ENCODE measurements around the gene PARP14. TPM values are rescaled to one million over a fixed set of nuclear protein-coding genes. Genes with fewer than 3 reads are reported as not detected.

Gene PARP14
- total RNA-seq, 1 experiment from 2014 or later: 33.3 TPM

DNA sequence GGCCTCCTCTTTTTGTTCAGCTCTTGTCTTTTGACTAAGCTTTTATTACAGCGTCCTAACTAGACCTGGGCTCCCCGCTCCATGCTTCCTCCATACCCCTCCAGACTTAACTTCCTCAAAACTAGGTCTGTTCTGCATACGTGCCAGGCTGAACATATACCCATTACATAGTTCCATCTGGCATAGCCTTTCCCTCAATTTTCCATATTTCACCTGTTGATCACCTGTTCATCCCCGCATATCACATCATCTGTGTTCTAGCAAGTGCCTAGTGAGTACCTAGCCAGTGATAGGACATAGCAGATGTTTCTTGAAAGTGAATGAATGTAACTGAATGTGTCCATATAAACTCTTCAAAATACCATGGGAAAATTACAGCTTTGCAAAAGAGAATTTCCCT lies 36.0 kb downstream of the PARP14 start:
- DNase-seq: no peak
- TF ChIP-seq EZH2 (IDR thresholded peaks at IDR 0.05; ENCODE audit: low read depth): no peak
- TF ChIP-seq, protein P1, sequence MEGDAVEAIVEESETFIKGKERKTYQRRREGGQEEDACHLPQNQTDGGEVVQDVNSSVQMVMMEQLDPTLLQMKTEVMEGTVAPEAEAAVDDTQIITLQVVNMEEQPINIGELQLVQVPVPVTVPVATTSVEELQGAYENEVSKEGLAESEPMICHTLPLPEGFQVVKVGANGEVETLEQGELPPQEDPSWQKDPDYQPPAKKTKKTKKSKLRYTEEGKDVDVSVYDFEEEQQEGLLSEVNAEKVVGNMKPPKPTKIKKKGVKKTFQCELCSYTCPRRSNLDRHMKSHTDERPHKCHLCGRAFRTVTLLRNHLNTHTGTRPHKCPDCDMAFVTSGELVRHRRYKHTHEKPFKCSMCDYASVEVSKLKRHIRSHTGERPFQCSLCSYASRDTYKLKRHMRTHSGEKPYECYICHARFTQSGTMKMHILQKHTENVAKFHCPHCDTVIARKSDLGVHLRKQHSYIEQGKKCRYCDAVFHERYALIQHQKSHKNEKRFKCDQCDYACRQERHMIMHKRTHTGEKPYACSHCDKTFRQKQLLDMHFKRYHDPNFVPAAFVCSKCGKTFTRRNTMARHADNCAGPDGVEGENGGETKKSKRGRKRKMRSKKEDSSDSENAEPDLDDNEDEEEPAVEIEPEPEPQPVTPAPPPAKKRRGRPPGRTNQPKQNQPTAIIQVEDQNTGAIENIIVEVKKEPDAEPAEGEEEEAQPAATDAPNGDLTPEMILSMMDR (conservative IDR thresholded peaks at IDR 0.05): no peak
- Histone ChIP-seq H3K36me3 (ENCODE audit: low read depth) (0 out of 2 replicates have a peak, but pooled peaks cover 9% of the 10 kb centered on the region), H3K4me3 (no peak overlapping the region), H3K27me3 (ENCODE audit: insufficient read depth, low read depth) (no peaks in the 10 kb centered on the region), H3K9me2 (ENCODE audit: insufficient read depth) (no peaks in the 10 kb centered on the region; the same call in 1 of the 2 replicates), H3K27ac (no peak overlapping the region), H3K4me1 (replicated peaks; ENCODE audit: insufficient read depth) (no peaks in the 10 kb centered on the region), H3K9me3 (ENCODE audit: insufficient read depth, low read depth) (no peaks in the 10 kb centered on the region), H3F3A (ENCODE audit: insufficient read depth, low read depth) (no peaks in the 10 kb centered on the region), H2AFZ (no peak overlapping the region), H3K4me2 (no peak overlapping the region), H3K79me2 (ENCODE audit: low read depth) (no peaks in the 10 kb centered on the region), H4K20me1 (ENCODE audit: insufficient read depth) (no peaks in the 10 kb centered on the region)
- no TSS peak for BruUV-seq (replicated peaks)
- intact Hi-C loops (cut with micrococcal nuclease; ENCODE audit: unreplicated experiment): no loop called here
- ChIA-PET CTCF (no interaction called here), POLR2A (ENCODE audit: unreplicated experiment) (no interaction called here)

DNA sequence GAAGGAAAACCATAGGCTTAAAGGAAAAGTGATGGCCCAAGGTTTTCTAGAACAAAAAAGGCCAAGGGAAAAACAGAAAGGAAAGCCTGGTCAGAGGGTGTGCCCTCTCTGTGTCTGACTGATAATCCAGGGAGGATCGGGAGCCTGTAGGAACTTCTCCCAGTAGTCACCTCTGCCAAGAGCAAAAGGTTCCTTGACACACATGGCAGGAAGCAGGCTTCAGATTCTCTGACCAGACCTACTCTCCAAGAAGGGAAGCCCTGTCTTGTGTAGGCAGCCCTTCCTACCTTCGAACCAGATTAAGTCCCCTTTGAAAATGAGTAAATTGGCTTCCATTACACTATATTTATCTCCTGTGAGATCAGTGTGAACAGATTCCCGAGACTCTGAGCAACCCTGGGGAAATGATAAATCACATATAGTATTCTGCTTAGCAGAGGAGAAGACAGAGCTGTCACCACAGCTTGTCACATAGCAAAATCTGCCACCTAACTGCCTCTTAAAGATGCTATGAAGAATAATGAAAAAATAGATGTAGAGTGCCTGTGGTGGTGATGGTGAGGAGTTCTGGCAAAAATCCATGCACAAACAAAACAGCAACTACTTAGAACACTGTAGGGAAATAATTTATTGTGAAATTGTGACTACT lies 38.8 kb downstream of the PARP14 start:
- H3K36me3 ChIP-seq (ENCODE audit: low read depth): no peaks in the 10 kb centered on the region

DNA sequence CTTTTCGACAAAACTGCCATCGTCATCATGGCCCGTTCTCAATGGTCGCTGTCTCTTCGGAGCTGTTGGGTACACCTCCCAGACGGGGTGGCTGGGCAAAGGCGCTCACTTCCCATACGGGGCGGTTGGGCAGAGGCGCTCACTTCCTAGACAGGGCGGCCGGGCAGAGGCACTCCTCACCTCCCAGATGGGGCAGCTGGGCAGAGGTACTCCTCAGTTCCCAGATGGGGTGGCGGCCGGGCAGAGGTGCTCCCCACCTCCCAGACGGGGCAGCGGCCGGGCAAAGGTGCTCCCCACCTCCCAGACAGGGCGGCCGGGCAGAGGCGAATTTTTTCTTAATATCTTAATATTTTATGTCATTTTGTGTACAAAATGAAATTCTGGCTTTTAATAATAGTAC lies 44.5 kb downstream of the PARP14 start:
- H3K27me3 ChIP-seq (ENCODE audit: insufficient read depth, low read depth): no peaks in the 10 kb centered on the region
- no peaks in the 10 kb centered on the region for H4K20me1 ChIP-seq (ENCODE audit: insufficient read depth)
- no peaks in the 10 kb centered on the region for H3K79me2 ChIP-seq (ENCODE audit: low read depth)
- TF ChIP-seq, protein P1 (conservative IDR thresholded peaks at IDR 0.05): no peak
- no peak for TF ChIP-seq EZH2 (IDR thresholded peaks at IDR 0.05; ENCODE audit: low read depth)
- no peak overlapping the region for H3K27ac ChIP-seq
- no peak overlapping the region for H3K4me2 ChIP-seq
- no peaks in the 10 kb centered on the region for H3K9me2 ChIP-seq (ENCODE audit: insufficient read depth)
- H3K4me3 ChIP-seq: no peak overlapping the region
- intact Hi-C loops (cut with micrococcal nuclease; ENCODE audit: unreplicated experiment): no loop called here
- H3K4me1 ChIP-seq (replicated peaks; ENCODE audit: insufficient read depth): no peaks in the 10 kb centered on the region
- POLR2A ChIA-PET (ENCODE audit: unreplicated experiment): no interaction called here
- no peak overlapping the region for H2AFZ ChIP-seq
- H3F3A ChIP-seq (ENCODE audit: insufficient read depth, low read depth): no peaks in the 10 kb centered on the region
- CTCF ChIA-PET: no interaction called here
- H3K36me3 ChIP-seq (ENCODE audit: low read depth): no peaks in the 10 kb centered on the region
- H3K9me3 ChIP-seq (ENCODE audit: insufficient read depth, low read depth): no peaks in the 10 kb centered on the region
- no TSS peak for BruUV-seq (replicated peaks)
- DNase-seq: no peak

More for the DNA sequence above, 38.8 kb downstream of the PARP14 start:
- Histone ChIP-seq H3K4me1 (replicated peaks; ENCODE audit: insufficient read depth) (no peaks in the 10 kb centered on the region), H4K20me1 (ENCODE audit: insufficient read depth) (no peaks in the 10 kb centered on the region), H3K9me3 (ENCODE audit: insufficient read depth, low read depth) (no peaks in the 10 kb centered on the region), H3F3A (ENCODE audit: insufficient read depth, low read depth) (no peaks in the 10 kb centered on the region), H3K79me2 (ENCODE audit: low read depth) (no peaks in the 10 kb centered on the region), H3K27me3 (ENCODE audit: insufficient read depth, low read depth) (no peaks in the 10 kb centered on the region), H3K4me3 (no peak overlapping the region), H3K4me2 (no peak overlapping the region), H3K27ac (no peak overlapping the region), H3K9me2 (ENCODE audit: insufficient read depth) (no peaks in the 10 kb centered on the region), H2AFZ (no peak overlapping the region)
- intact Hi-C loops (cut with micrococcal nuclease; ENCODE audit: unreplicated experiment): no loop called here
- ChIA-PET CTCF (no interaction called here), POLR2A (ENCODE audit: unreplicated experiment) (interaction anchor here (0.5 kb wide), 1 partner anchor 65 kb away, joined by 3 read pairs; no protein-coding TSS in a partner anchor)
- TF ChIP-seq, protein P1 (conservative IDR thresholded peaks at IDR 0.05): no peak
- no peak for TF ChIP-seq EZH2 (IDR thresholded peaks at IDR 0.05; ENCODE audit: low read depth)
- no TSS peak for BruUV-seq (replicated peaks)
- no peak for DNase-seq

Measured in PC-9 (cell line).